Measurements from ENCODE around the gene GRIK3.
A peak's percentile ranks its signal among the peaks of the same experiment; 100 is the strongest.
"Not testable (repeated sequence)": the region's sequence is repeated elsewhere in the genome, so short reads cannot be mapped to it uniquely, and the experiment has no call there.

GRIK3 gene

DNA sequence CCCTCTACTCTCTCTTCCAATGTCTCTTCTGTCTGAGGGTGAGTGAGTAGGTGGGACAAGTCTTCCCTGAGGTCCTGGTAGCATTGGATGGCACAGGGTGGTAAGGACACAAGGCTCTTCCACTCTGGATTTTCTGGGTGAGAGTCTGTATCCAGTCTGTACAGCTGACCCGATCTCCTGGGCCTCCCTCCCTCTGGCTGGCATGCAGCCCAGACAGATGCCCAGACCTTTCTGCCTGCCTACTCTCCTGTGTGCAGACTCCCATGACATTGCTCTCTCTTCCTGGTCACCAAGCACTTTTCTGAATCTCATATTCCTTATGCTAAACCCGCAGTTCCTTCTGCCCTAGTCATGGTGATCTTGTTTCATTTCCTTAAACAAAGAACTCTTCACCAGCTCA lies 100.3 kb downstream of the GRIK3 start:
- no peak for DNase-seq

DNA sequence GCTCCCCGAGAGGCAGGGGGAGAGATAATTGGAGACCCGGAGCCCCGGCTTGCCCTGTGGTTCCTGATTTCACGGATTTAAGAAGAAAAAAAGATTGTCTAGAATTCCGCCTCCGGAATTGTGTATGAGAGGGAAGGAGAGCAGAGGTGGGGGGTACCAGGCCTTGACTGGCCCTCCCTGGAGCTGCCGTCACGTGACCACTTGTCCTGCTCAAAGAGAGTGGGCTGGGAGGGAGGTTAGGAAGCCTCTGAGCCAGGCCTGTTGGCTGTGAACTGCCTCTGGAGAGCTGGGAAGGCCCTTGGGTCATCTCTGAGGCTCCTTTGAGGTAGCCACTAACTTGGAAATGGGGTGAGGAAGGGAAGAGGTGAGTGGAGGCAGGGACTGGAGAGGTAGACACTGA lies 106.5 kb downstream of the GRIK3 start:
- no peak for DNase-seq

DNA sequence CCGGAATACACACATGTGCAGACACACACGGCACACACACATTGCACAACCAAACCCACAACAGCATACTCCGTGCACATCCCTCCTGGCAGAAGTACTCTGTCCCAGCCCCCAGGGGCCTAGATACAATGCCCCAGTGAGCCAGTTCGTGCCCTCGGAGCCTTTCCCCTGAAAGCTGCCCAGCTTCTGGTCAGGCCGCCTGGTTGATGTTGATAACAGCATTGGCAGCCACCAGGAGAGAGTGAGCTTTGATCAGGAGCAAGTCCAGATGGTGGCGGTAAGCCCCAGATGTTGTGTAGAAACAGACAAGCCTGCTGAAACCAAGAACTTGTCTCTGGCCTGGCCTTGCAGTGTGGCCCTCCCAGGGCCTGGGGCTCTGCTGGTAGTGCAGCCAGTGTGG lies 109.1 kb downstream of the GRIK3 start:
- no peak for DNase-seq

DNA sequence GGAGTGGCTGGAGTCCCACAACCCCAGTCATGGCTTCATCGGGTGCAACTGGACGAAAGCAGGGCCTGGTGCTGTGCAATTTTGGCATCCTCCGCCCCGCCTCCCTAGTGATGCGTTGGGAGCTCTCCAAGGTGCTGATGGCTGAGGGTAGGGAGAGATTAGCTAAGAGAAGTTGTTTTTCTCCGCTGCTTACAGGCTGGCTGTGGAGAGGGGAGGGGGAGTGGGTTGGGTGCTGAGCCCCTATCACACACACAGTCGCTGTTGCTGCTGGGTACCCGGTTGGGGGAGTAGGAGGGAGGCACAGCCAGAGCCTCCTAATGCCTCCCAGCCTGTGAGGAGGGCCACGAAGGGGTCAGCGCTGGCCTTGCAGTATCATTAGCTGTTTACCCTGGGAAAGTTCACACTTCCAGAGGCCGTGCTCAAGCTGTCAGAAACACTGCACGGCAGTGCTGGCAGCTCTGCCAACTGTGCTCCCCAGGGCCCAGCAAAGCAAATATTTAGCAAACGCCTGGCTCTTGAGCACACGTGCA lies 110.0 kb downstream of the GRIK3 start:
- DNase-seq, result peak; percentile 16

DNA sequence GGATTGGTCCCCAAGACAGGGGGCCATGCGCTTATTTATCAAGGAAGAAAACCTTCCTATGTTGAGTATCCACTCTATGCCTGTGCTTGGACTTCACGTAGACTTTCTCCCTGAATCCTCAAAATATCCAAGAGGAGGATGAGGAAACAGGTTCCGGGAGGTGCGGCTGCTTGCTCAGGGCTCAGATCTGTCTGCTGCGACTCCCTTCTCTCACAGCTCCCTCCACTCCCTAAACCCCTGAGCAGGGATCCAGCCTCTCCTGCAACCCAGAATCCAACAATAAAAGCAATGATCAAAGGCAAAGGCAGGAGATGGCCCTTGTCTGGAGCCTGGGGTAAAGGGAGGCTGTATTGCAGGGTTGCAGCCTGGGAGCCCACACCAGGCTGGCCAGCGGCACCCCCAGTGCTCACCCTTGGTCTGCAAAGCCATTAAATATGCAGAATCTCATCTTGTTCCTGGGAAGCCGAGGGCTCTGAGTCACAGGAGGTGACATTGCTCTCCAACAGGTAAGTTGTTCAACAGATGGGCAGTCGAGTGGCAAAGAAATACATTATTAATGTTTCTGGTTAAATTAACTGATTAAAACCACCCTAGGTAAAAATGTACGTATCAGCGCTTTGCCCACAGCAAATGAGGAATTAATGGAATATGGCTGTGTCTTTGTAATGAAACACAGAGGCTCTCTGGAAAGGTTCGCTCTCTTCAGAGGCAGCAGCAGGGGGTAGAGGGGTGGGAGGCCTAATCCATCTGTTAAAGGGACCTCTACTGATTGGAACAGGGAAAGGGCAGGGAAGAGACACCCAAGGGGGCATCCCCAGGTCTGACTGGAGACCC lies 111.5 kb downstream of the GRIK3 start:
- DNase-seq, result no peak

DNA sequence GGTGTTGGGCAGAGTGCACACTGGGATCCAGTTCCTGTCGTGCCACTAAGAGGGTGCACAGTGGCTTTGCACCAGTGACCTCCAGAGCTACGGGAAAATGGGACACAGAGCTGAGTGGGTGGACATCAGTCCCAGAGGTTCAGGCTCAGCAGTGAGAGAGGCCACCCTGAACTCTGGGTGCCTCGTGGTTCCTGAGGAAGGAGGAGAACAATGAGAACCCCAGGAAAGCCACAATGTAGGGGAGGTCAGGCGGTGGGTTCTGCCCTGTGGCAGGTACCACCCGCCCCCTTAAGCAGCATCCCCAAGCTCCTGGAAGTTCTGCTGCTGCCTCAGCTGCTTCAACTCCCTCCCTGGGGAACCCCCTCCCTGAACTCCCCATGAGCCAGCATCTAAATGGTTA lies 112.2 kb downstream of the GRIK3 start:
- DNase-seq, result no peak

DNA sequence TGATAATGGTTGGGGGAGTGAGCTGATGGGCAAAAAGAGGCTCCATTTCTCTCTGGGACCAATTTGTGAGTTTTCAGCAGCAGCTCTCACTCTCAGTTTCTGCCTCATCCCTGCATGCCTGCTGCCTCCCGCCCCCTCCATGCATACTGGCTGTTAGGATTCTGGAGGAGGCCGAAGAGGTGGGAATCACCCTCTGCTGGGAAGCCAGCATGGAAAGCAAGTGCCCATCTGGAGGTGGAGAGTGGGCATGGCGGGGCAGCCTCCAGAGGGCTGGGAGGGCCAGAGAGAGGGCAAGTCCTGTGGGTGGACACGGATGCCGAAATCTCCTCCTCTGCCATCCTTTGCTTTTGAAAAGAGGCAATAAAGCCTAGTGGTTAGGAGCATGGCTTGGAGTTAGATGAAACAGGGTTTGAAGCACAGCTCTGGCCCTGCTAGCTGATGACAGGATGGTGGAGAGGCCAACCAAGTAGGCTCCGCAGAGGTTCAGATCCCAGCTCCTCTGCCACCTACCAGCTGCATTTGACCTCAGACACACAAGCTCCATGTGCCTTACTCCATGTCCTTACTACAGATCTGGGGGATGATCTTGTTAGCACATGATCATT lies 113.4 kb downstream of the GRIK3 start:
- DNase-seq, result no peak

DNA sequence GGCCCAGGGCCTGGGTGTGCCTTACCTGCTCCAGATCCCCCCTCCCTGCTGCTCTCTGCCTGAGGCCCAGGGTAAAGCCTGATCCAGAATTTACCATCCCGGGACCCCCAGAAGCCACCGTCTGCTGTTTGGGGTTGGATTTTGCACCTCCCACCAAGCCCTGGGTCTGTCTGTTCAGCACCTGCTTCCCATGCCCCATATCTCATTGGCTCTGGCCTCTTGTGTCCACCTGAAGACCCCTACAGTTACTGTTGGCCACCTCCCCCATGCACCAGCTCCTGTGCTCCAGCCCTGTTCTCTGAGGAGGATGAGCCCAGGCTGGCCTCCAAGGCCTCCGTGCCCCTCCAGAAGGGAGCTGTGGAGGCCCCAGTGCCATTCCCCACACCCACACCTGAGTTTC lies 113.9 kb downstream of the GRIK3 start:
- no peak for DNase-seq

DNA sequence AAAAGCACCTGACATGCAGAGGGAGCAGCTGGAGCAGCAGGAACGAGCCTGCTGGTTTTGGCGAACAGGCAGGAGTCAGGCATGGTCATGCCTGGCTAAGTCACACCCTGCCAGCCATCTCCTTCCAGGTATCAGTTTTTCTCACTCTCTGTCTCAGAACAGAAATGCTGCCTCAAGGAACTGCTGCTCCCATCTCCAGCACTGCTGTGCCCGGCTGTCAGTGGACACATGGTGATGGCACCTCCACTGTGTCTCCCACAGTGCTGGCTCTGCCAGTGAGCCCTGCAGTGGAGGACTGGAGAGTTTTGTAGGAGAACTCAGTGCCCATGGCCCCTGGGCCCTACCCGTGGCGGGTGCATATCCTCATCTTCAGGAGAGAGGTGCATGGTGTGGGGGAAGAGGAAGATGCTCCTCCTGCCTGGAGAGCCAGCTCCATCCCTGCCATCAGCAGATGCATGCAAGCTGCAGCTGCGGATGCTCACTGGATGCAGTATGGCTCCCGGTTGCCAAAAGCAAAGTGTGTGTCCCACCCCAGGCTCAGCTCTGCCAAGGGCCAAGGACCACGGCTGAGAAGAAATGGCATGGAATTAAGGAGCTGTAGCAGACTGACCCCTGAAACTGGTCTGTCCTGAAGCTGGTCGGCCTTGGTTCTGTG lies 114.7 kb downstream of the GRIK3 start:
- DNase-seq, result no peak

DNA sequence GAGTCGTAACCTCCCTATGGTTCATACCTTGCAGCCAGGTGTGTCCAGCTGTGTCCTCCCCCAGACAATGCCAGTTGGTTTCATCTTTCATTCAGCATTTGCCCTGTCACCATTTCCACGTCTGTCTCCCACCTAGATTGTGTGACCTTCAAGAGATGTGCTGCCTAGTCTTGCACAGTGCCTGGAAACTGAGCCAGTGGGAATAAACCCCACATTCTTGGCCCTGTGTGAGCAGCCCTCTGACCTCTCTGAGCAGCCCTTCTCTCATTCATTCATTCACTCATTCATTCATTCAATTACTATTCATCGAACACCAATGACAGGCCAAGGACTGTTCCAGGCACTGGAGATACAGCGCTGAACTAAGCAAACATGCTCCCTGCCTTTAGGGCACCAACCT lies 115.7 kb downstream of the GRIK3 start:
- DNase-seq, result no peak

DNA sequence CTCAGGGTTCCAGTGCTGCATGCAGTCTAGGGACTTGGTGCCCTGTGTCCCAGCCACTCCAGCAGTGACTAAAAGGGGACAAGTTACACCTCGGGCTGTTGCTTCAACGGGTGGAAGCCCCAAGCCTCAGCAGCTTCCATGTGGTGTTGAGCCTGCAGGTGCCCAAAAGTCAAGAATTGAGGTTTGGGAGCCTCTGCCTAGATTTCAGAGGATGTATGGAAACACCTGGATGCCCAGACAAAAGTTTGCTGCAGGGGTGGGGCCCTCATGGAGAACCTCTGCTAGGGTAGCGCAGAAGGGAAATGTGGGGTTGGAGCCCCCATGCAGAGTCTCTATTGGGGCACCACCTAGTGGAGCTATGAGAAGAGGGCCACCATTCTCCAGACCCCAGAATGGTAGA lies 117.8 kb downstream of the GRIK3 start:
- not testable (repeated sequence) for DNase-seq

DNA sequence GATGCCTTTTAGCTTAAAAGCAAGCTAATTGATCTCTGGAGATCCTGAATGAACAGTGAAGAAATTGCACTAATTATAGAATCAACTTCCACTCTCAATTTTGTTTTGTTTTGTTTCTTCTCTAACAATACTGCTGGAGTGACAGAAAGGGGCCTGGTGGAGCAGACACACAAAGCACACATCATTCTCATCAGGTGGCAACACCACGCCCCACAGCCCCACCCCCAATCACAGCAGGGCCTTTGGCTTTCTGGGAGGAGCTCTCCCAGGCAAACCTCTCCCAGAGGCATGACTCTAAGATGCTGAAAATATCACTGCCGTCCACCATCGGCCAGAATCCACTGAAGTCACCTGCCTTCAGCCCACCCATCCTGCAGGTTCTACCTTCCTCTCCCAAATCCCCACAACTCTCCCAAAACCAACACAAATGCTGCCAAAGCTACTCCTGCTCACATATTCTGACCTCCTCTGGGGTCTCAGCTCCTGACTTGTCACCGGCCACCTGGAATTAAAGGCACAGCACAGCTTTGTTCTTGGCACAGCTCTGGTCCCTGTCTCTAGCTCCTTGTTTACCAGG lies 120.7 kb downstream of the GRIK3 start:
- no peak for DNase-seq

DNA sequence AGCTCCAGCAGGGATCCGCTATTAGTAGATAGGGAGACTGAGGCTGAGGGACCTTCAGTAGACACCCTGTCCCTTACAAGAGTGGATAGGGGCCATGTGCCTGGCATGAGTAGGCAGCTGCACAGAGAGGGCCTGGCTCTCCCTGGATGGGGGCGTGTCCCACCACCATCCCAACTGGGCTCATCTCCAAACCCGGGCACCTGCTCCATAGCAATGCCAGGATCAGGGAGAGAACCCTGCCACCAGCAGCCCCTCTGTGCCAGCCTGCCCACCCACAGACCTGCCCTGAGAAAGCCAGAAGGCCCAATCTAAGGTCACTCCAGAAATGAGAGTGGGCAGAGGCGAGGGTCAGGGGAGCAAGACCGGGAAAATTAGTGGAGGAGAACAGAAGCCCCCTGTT lies 121.3 kb downstream of the GRIK3 start:
- DNase-seq, result no peak

DNA sequence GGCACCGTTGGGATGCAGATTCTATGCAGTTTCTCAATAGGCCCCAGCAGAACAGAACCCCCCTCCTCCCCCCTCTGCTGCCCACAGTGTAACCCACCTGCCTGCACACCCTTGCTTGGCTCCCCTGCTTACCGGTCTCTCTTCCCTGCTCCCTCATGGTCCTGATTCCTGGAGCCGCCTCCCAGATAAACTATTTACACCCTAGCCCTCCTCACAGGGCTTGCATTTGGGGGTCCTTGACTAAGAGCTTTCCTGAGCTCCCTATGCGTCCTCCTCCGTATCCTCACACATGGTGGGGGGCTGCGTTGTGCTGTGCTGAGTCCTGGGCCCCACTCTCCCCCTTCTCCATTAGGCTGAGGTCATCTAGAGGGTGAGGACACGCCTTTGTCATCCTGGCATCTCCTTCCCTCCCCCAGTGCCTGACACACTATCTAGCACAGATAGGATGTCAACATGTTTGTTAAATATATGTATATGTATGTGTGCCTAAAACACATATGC lies 121.9 kb downstream of the GRIK3 start:
- no peak for DNase-seq

DNA sequence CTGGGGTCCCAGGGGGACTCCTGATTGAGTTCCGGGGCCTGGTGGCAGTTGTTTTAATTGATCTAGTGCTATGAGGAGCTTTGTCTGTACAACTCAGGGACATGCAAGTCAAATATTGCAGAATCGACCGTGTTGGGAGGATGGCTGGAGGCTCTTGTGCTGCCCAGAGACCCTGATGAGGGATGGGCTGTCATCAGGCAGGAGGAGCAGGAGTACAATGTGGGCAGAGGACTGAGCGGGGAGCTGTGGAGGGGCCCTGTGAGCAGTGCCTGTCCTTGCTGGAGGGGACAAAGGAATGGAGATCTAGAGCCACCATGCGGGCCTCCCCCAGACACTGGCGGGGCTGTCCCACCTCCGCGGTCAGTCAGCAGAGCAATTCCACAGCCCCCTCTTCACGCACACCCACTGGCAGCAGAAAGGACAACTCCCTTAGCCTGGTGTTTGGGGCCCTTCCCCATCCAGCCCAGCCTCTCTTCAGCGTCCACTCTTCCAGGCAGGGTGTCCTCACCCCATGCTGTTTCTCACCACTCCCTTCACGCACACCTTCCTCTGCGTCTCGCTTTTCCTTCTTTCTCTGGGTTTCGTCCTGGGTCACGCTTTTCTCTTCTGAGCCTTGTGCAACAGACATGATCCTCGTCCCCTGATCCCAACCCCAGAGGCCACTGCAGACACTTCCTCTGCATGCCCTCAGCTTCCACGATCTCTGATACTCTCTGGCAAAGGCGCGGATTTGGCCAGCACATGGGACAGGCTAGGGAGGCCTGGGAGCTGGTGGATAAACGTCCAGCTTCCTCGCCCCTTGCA lies 122.6 kb downstream of the GRIK3 start:
- no peak for DNase-seq

DNA sequence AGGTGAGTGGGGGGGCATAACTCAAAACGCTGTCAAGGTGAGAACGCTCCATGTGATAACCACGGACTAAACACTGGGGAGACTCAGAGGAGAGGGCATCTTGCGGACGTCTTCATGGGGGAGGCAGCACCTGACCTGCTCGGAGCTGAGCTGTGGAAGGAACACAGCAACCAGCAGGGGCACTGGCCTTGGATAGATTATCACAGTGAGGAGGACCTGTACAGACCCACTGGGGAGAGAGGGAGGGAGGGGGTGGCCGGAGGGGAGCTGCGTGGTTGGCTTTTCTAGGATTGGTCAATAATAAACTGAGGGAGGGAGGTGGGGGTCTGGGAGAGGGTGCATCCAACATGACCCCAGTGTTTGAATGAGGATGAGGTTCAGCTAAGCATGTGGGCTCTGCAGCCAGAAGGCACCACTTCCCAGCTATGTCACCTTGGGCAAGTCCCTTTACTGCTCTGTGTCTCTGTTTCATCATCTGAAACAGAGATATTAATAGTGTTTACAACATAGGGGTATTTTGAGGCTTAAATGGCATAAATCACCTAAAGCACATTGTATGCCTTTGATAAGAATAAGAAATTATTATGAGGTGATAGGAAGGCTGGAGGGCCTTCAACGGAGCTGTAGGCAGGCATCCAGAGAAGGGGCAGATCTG lies 123.3 kb downstream of the GRIK3 start:
- no peak for DNase-seq

DNA sequence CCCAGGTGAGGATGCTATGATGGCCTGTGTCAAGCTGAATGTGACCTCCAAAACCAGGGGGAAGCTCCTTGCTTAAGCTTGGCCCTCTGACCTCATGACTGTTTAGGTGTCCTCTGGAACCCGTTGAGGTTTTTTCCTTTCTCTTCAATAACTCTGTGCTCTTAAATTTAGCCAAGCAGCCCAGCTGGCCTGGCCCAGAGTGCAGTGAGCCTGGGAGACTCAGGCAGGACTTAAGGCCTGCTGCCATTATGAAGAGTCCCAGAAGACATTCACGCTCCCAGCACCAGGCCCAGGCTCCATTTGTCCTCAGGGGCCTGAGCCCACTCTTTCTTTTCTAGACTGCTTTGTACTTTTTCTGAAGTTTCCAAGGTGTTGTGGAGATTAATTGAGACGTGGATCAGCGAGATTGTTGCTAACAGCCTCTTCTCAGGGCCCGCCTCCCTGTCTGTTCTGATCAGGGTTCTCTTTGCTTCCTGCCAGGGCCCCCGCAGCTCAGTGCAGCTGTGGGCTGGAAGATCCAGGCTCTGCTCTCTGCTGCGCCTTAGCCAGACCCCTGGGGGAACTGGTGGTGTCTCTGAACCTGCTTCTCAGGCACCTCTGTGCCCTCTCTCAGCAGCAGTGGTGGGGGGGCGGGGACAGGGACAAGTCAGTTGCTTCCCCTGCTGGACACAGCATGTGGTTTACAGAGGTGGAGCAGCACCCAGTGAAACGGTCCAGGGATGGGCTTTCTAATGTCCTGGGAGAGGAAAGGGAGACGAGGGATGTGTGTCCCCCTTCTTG lies 124.2 kb downstream of the GRIK3 start:
- DNase-seq, result no peak

DNA sequence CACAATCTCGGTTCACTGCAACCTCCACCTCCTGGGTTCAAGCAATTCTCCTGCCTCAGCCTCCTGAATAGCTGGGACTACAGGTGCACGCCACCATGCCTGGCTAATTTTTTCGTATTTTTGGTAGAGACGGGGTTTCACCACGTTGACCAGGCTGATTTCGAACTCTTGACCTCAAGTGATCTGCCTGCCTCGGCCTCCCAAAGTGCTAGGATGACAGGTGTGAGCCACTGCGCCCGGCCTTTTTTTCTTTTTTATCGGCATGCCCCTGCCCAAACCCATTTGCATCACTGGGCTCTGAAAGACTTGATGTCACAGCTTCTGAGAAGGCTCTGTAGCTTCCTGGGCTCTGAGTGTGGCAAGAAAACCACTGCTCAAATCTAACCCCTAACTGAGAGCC lies 125.0 kb downstream of the GRIK3 start:
- not testable (repeated sequence) for DNase-seq

DNA sequence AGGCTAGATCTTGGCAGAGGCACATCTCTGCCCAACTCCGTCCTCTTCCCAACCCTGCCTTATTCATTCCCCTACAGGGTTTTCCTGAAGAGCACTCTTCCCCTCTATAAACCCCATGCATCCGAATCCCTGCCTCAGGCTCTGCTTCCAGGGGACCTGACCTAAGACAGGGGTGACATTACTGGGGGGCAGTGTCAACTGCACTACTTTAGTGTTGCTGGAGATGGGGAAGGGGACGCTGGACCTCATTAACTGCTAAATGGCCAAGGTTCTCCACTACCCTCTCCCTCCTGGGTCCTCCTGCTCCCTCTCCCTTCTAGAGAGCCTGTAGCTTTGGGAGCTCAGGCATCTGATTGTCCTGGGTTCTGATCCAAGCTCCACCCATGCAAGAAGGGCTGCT lies 126.2 kb downstream of the GRIK3 start:
- DNase-seq, result no peak

DNA sequence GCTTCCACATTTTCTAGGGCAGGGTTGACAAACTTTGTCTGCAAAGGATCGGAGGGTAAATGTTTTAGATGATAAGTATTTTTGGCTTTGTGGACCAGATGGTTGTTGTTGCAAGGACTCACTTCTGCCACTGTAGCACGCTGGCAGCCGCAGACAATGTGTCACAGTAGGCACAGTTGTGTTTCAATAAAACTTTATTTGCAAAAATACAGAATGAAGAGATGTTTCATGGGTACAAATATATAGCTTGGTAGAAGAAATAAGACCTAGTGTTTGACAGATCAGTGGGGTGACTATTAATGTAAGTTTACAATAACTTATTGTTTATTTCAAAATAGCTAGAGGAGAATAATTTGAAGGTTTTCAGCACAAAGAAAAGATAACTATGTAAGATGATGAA lies 127.8 kb downstream of the GRIK3 start:
- no peak for DNase-seq

DNA sequence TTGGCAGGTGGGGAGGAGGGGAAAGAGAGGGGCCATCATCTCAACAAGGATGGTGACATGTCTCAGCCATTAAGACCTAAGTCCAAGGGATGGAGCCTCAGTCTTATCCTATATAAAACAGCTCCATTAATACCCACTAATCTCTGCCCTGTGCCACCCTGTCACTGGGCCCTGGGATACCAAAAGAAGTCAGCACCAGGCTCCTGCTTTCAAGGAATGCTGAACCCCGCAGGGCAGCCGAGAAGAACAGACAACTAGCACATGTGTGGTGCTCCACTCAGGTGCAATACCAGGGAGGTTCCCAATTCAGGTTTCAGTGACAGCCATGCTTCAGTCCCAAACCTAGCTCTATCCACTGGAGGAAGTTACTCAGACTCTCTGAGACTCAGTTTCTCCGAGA lies 128.4 kb downstream of the GRIK3 start:
- DNase-seq, result no peak

Data from activated CD4-positive, alpha-beta T cell treated with anti-CD3 and anti-CD28 coated beads, Interleukin-2, amount 50 U/mL, for 1 hour (primary cell).